HG03520 (cell line): ENCODE data around the gene F8.
"Not testable (repeated sequence)": the region's sequence is repeated elsewhere in the genome, so short reads cannot be mapped to it uniquely, and the experiment has no call there.

Source experiments
- ATAC-seq: cut with Tn5 transposase; IDR thresholded peaks from one replicate; pipeline ENCODE4 v1.9.1; 2021; ENCODE audit warnings: mild to moderate bottlenecking, moderate library complexity; ENCODE audit not compliant: unreplicated experiment

F8 gene

GRCh38 chrX:154818916-154819770, 203.4 kb downstream of the F8 start:
- ATAC-seq: no peak

GRCh38 chrX:154817048-154817618, 205.4 kb downstream of the F8 start:
- ATAC-seq: not testable (repeated sequence)

GRCh38 chrX:154816326-154816898, 206.1 kb downstream of the F8 start:
- not testable (repeated sequence) for ATAC-seq

GRCh38 chrX:154815274-154815818, 207.2 kb downstream of the F8 start:
- ATAC-seq: no peak

- no peak for ATAC-seq
Observed at GRCh38 chrX:154813801-154814200, 208.7 kb downstream of the F8 start.

- ATAC-seq: no peak
Observed at GRCh38 chrX:154812341-154813101, 210.0 kb downstream of the F8 start.

GRCh38 chrX:154809939-154810665, 212.4 kb downstream of the F8 start:
- no peak for ATAC-seq

GRCh38 chrX:154806837-154807501, 215.6 kb downstream of the F8 start:
- ATAC-seq: no peak

- ATAC-seq: no peak
Observed at GRCh38 chrX:154805696-154806091, 216.8 kb downstream of the F8 start.

- ATAC-seq: peak; percentile 88
Observed at GRCh38 chrX:154804957-154805695, 217.4 kb downstream of the F8 start, which contains the start of gene MPP1. Gene MPP1 (minus strand): TSS chrX:154805485. CDS start chrX:154805373, 112 bp downstream.

GRCh38 chrX:154804261-154804956, 218.1 kb downstream of the F8 start:
- ATAC-seq: no peak

- ATAC-seq: no peak
Observed at GRCh38 chrX:154802947-154803346, 219.6 kb downstream of the F8 start.

GRCh38 chrX:154800478-154801210, 221.9 kb downstream of the F8 start:
- no peak for ATAC-seq

GRCh38 chrX:154799556-154800348, 222.8 kb downstream of the F8 start:
- no peak for ATAC-seq

- no peak for ATAC-seq
Observed at GRCh38 chrX:154797006-154797405, 225.5 kb downstream of the F8 start.

GRCh38 chrX:154795016-154795415, 227.5 kb downstream of the F8 start:
- ATAC-seq: no peak
